NCI-H1436 (cell line): Measurements from ENCODE around the gene CRAT.

Experiments used
- DNase-seq: peaks from one replicate; lab custom pipeline; 2025; lab: John Stamatoyannopoulos, UW

CRAT gene

DNA sequence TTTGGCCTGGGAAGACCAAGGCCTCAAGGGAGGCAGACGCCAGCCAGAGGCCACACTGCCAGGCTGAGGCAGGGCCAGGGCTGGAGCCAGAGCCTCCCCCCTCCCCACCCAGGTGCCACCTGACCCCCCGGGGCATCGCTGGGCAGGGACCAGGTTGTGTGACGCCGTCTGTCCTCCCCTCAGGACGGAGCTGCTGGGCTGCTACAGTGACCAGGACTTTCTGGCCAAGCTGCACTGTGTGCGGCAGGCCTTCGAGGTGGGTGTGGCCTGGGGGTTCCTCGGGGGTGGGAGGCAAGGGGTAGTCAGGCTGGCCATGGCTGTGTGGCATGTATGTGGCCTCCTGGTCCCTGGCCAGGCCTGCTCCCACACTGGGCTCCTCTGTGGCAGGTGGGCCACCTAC, 47.5 kb downstream of the CRAT start:
- no peak for DNase-seq

DNA sequence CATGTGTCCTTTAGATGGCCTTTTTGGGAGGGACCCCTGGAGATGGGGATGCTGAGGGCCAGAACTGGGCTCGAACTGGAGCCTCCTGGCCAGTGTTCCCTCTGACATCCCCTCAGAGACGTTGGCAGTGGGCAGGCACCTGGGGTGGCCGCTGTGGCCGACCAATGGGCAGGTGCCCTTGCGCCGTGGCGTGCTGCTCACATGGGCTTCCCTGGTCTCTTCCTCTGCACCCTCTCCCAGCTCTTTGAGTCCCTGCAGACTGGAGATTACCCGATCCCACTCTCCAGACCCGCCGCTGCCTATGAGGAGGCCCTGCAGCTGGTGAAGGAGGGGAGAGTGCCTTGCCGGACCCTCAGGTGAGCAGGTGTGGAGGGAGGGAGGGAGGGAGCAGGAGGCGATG, 49.6 kb downstream of the CRAT start:
- no peak for DNase-seq

DNA sequence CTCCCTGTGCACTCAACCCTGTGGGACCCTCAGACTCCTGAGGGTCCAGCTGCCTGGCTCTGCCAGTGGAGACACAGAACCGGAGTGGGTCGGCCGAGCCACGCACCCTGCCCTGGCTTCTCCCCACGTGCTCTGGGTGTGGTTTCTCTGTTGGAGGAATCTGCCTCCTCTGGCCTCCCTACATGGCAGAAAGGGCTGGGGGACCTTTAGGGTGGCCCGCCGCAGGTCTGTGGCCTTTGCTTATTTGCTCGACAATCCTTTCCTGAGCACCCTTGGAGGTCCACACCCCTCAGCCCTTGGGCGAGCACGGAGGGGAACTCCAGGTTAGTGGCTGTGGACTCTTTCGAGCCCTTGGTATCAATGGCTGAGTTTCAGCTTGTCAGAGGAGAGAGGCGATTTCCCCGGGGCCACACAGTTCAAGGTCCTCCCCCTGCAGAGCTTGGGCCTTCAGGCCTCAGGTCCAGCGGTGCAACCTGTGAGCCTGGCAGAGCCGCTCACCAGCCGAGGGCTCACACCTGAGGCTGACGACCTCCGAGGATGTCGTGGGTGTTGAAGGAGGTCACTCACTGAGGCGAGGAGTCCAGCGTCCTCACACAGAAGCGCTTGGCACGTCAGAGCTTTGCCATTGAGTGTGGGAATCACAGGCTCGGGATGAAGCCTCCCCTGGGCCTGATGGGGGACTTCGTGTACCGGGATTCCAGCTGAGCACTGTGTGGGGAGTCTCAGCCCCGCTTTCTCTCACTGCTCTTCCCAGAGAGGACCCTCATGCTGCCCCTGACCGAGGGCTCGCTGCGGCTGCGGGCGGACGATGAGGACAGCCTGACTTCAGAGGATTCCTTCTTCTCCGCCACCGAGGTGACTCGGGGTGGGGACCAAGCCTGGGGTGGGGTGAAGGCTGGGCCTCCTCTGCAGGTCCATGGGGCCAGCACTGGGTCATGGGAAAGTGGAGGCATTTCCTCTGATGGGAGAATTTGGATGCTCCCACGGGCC, 50.5 kb downstream of the CRAT start:
- no peak for DNase-seq

DNA sequence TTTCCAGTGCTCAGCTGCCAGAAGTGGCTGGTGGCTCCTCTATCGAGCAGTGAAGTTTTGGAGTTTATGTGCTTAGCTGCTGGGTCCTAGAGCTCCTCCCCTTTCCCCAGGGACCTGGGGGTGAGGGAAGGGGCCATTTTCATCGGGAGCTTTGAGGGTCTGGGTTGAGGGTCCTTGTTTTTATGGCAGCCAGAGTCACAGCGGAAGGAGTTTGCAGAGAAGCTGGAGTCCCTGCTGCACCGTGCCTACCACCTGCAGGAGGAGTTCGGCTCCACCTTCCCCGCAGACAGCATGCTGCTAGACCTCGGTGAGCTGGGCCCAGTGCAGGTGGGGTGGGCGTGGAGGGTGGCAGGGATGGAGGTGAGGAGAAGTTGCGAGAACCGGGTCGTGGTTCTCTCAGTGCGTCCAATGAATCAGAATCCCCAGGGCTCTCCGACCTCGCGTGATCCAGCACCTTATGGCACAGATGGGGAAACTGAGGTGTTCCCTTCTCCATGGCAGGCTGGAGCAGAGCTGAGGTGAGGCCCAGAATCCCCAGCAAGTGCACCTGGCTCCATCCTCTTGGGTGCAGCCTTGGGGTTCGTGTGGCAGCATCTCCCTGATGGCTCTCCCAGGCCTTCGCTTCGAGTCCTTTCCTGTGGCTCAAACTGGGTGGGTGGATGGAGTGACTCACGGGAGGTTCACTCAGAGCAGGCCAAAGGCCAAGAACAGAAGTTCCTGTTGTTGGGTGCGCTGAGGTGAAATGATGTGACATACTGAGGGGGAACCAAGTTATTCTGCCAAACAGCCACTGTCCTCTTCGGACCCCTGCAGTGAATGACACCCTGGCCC, 51.4 kb downstream of the CRAT start:
- no peak for DNase-seq

DNA sequence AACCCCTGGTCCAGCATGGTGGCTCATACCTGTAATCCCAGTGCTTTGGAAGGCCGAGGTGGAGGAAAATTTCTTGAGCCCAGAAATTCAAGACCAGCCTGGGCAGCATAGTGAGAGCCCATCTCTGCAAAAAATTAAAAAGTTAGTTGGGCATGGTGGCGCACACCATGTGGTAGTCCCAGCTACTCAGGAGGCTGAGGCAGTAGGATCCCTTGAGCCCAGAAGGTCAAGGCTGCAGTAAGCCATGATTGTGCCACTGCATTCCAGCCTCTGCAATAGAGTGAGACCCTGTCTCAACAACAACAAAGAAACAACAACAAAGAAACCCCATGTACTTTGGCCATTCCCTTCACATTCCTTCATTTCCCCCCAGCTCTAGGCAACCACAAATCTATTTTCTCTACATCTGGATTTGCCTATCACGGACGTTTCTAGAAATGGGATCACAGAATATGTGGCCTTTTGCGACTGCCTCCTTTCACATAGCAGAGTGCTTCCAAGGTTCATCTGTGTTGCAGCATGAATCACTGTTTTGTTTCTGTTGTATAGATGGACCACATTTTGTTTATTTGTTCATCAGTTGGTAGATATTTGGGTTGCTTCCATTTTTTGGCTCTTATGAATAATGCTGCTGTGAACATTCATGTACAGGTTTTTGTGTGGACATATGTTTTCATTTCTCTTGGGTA, 56.3 kb downstream of the CRAT start:
- DNase-seq: no peak

DNA sequence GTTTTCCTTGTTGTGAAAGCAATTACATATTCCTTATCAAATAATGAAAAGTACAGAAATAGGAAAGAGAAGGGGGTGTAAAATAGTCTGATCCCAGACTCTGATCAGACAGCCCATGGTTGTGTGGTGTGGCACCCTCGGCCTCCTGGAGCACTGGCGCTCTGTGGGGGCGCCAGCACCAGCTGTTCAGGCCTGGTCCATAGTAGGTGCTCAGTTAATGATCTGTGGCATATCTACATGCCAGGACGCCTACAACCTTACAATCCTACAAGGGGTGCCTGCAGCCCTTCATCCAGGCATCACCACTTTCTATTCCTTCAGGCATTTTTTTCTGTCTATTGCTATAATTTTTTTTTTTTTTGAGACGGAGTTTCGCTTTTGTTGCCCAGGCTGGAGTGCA, 57.6 kb downstream of the CRAT start:
- DNase-seq: no peak

DNA sequence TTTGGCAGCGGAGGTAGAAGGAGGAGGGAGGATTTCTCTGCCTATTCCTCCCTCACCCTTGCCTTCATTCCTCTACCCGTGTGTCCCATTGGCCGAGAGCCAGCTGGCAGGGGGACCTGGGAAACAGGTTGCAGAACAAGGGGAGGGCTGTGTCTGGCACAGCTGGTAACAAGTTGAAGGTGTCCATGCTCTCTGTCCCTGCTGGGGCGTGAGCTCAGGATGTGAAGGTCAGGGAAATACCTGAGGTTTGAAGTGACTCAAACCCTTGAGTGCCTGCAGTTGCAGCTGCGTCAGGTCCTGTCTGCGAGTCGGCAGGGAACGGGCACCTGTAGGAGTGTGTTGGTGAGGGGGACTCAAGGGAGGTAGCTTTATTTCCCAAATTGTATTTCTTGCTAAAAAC, 58.0 kb downstream of the CRAT start:
- no peak for DNase-seq
